GM12801 (cell line): ENCODE measurements around the gene PIGM.

Experiments used
- CTCF ChIP-seq: IDR thresholded peaks from one replicate; pipeline ENCODE4 v1.5.1; 2011; ENCODE audit warnings: control low read depth; ENCODE audit not compliant: insufficient read length; ENCODE audit errors: extremely low read depth

The PIGM gene

DNA sequence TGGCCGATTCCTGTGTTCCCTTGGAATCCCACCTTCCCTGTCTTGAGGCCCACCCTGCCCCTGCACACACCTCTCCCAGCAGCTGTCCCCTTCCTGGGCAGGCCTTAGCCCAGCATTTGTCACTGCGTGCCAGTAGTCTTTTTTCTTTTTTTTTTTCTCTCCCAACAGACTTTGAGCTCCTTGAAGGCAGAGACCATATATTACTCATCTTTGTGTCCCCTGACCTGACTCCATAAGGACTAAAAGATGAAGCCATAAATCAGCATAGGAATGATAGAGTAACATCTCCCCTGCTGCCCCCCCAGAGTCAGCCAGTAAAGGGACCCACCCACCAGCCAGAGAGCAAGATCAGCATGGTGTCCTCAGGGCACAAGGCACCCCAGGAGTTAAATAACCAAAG is 27.4 kb downstream of the PIGM start:
- no peak for TF ChIP-seq CTCF

DNA sequence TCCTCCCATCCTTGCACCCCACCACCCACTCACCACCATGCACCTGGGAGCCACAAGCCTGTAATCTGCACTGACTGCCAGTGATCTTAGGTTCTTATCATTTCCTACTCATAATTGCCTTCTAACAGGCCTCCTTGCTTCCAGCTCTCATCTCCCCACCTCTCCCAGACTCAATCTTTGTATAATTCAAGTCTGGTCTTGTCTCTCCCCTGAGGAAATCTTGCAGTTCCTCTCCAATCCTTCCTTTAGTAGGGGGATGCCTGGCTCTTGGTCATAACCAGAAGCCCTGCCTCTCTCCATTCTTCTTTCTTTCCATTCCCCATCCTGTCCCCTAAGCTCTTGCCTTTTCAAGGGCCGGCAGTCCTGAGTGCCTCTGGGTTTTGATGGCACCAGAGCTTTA is 27.8 kb downstream of the PIGM start:
- TF ChIP-seq CTCF: no peak

GRCh38 chr1:160001440-160001839 is 30.4 kb downstream of the PIGM start:
- TF ChIP-seq CTCF: no peak

DNA sequence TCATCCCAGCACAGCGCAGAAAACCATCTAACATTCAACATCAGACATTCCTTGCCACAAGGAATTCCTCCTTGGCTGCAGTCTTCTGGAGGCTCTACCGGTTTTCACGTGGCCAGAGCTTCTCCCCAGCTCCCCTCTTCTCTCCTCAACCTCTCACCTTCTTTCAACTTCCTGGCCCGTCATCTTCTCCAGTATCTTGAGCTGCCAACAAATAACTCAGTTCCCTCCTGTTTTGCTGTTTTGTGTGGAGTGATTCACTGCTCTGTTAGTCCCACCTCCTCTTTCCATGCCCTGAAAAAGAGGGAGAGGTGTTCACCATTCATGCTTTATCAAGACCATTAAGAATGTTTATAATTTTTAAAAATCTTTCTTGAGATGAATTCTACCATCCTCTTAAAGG is 32.6 kb downstream of the PIGM start:
- TF ChIP-seq CTCF: no peak

GRCh38 chr1:159996653-159997052 is 35.1 kb downstream of the PIGM start:
- TF ChIP-seq CTCF: no peak

DNA sequence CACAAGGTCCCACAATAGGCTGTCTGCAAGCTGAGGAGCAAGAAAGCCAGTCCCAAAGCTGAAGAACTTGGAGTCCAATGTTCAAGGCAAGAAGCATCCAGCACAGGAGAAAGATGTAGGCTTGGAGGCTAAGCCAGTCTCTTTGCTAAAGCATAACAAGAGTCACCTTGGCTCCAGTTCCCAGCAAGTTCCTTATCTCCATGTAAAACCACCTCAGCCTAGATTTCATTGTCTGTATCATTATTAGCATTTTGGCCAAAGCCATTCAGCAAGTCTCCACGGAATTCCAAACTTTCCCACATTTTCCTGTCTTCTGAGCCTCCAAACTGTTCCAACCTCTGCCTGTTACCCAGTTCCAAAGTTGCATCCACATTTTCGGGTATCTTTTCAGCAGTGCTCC is 36.9 kb downstream of the PIGM start:
- TF ChIP-seq CTCF: no peak

DNA sequence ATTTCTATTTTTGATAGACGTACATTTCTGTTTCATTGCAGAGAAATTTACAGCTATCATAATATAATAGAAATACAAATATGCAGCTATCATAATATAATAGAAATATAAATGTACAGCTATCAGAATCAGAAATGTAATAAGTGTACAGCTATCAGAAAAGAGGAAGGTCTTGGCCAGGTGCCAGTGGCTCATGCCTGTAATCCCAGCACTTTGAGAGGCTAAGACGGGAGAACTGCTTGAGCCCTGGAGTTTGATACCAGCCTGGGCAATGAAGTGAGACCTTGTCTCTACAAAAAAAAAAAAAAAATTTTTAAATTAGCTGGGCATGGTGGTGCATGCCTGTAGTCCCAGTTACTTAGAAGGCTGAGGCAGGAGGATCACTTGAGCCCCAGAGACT is 37.9 kb downstream of the PIGM start:
- TF ChIP-seq CTCF: no peak

DNA sequence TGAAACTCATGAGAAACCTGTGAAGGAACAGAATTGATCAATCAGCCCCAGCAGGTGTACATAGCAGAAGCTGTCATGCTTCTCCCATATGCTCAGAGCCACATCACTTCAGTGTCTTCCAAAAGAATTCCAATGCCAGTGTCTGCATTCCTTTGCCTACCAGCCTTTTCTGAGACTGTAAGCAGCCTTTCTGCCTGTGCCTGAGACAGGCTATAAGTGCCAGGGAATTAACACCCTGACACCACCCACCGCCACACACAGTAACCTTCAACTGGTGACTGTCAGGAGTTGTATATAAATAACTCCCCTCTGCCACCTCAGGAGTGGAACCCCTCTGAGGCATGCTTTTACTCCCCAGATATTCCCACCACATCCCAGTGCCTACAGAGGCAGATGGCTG is 39.6 kb downstream of the PIGM start:
- no peak for TF ChIP-seq CTCF
